SU-DHL-6 (cell line): ENCODE results near the gene CISD1.
A peak's percentile ranks its signal among the peaks of the same experiment; 100 is the strongest.

Experiments used
- H2AFZ ChIP-seq: fragments of 200-600 bp; sonication (generic); 2 replicates; pipeline ENCODE4 v1.6.1; 2014; ENCODE audit warnings: low read depth, mild to moderate bottlenecking, moderate library complexity, mixed read lengths, antibody characterized with exemption, low read length; ENCODE audit not compliant: severe bottlenecking
- H3F3A ChIP-seq: fragments of 200-600 bp; shearing (Covaris generic); 2 replicates; pipeline ENCODE4 v1.6.0; 2016; ENCODE audit warnings: antibody characterized with exemption, mild to moderate bottlenecking; ENCODE audit not compliant: insufficient read depth
- H3K27ac ChIP-seq: fragments of 200-600 bp; sonication (generic); 2 replicates; pipeline ENCODE4 v1.5.1; 2016; ENCODE audit warnings: low read depth, mild to moderate bottlenecking, low read length, moderate library complexity, mixed read lengths
- H3K27me3 ChIP-seq: fragments of 200-600 bp; sonication (generic), shearing (Covaris generic); 2 replicates; pipeline ENCODE4 v1.6.0; 2014; ENCODE audit warnings: mild to moderate bottlenecking, low read length
- H3K36me3 ChIP-seq: fragments of 200-600 bp; sonication (generic); 2 replicates; pipeline ENCODE4 v1.6.1; 2014; ENCODE audit warnings: mild to moderate bottlenecking, low read length, mixed read lengths
- H3K4me2 ChIP-seq: fragments of 300-600, 200-600 bp; shearing (Covaris generic), sonication (generic); 2 replicates; pipeline ENCODE4 v1.6.0; 2014; ENCODE audit warnings: low read length, low read depth, mild to moderate bottlenecking; ENCODE audit not compliant: poor library complexity, severe bottlenecking
- H3K4me3 ChIP-seq: fragments of 200-600 bp; sonication (generic); 2 replicates; pipeline ENCODE4 v1.5.1; 2014; ENCODE audit warnings: antibody characterized with exemption, low read length, mild to moderate bottlenecking, mixed read lengths; ENCODE audit not compliant: insufficient read depth, poor library complexity, severe bottlenecking
- H3K79me2 ChIP-seq: fragments of 200-600 bp; sonication (generic); 2 replicates; pipeline ENCODE4 v1.6.1; 2014; ENCODE audit warnings: mild to moderate bottlenecking, low read length, moderate library complexity; ENCODE audit not compliant: insufficient read depth
- H3K9ac ChIP-seq: fragments of 200-600 bp; sonication (generic); 2 replicates; pipeline ENCODE4 v1.7.0; 2014; ENCODE audit warnings: mild to moderate bottlenecking, low read length
- H3K9me2 ChIP-seq: fragments of 200-600 bp; sonication (generic); replicated peaks from 2 replicates; pipeline ENCODE4 v1.6.1; 2014; ENCODE audit warnings: low read length; ENCODE audit not compliant: insufficient read depth
- H3K9me3 ChIP-seq: fragments of 200-600 bp; sonication (generic); 2 replicates; pipeline ENCODE4 v1.6.1; 2014; ENCODE audit warnings: low read length, mixed read lengths; ENCODE audit not compliant: insufficient read depth
- H4K20me1 ChIP-seq: fragments of 200-600 bp; sonication (generic); 2 replicates; pipeline ENCODE4 v1.6.1; 2014; ENCODE audit warnings: low read depth, mild to moderate bottlenecking, antibody characterized with exemption, low read length, moderate library complexity, mixed read lengths
- CTCF ChIP-seq: fragments of 200-600 bp; sonication (generic); IDR thresholded peaks from one replicate; pipeline ENCODE4 v1.5.1; 2017; ENCODE audit warnings: antibody characterized with exemption, mild to moderate bottlenecking, low read length, moderate library complexity; ENCODE audit not compliant: insufficient read depth, poor library complexity, severe bottlenecking
- EZH2phosphoT487 ChIP-seq: fragments of 200-600 bp; sonication (generic), shearing (Covaris generic); conservative IDR thresholded peaks from 2 replicates; pipeline ENCODE4 v1.6.1; 2018; ENCODE audit warnings: mild to moderate bottlenecking, antibody characterized with exemption, low read length, moderate library complexity, mixed read lengths

CISD1 gene

GRCh38 chr10:58266826-58267712 is 1.9 kb upstream of the CISD1 start:
- Histone ChIP-seq H2AFZ (peak overlapping the region; percentile 20), H3F3A (peaks cover 22% of the 10 kb centered on the region), H3K4me3 (peak overlapping the region; percentile 81), H3K9me3 (no peaks in the 10 kb centered on the region), H3K79me2 (peaks cover 82% of the 10 kb centered on the region), H3K9me2 (no peaks in the 10 kb centered on the region), H3K27me3 (no peaks in the 10 kb centered on the region), H3K9ac (peak overlapping the region; percentile 66), H3K36me3 (no peaks in the 10 kb centered on the region), H3K27ac (peak overlapping the region; percentile 94), H3K4me2 (peak overlapping the region; percentile 99), H4K20me1 (peaks cover 18% of the 10 kb centered on the region; the same call in 1 of the 2 replicates)
- TF ChIP-seq EZH2phosphoT487 (no peak), CTCF (no peak)

- TF ChIP-seq CTCF (no peak), EZH2phosphoT487 (no peak)
- Histone ChIP-seq H3K9me3 (no peaks in the 10 kb centered on the region), H3K36me3 (no peaks in the 10 kb centered on the region), H3K27ac (peak within 1 kb of the TSS; percentile 94), H3K27me3 (no peaks in the 10 kb centered on the region), H4K20me1 (peaks cover 20% of the 10 kb centered on the region; the same call in 1 of the 2 replicates), H2AFZ (peak within 1 kb of the TSS; percentile 81), H3K9me2 (no peaks in the 10 kb centered on the region), H3F3A (peaks cover 22% of the 10 kb centered on the region), H3K4me3 (peak within 1 kb of the TSS; percentile 81), H3K9ac (peak within 1 kb of the TSS; percentile 66), H3K4me2 (peak within 1 kb of the TSS; percentile 99), H3K79me2 (peaks cover 82% of the 10 kb centered on the region)
Measured at GRCh38 chr10:58267713-58268453, 1.1 kb upstream of the CISD1 start, which contains the start of gene IPMK. TSS of gene IPMK (minus strand) at chr10:58267894. CDS start at chr10:58267611, 283 bp downstream.

GRCh38 chr10:58268454-58268945 is 462 bp upstream of the CISD1 start:
- Histone ChIP-seq H2AFZ (peak overlapping the region; percentile 81), H3K9me3 (no peaks in the 10 kb centered on the region), H3K4me2 (peak overlapping the region; percentile 99), H3K9ac (peak overlapping the region; percentile 66), H3K27ac (peak overlapping the region; percentile 94), H3K27me3 (no peaks in the 10 kb centered on the region), H4K20me1 (peaks cover 20% of the 10 kb centered on the region; the same call in 1 of the 2 replicates), H3K4me3 (peak overlapping the region; percentile 81), H3K9me2 (no peaks in the 10 kb centered on the region), H3F3A (peaks cover 22% of the 10 kb centered on the region), H3K36me3 (no peaks in the 10 kb centered on the region), H3K79me2 (peaks cover 82% of the 10 kb centered on the region)
- TF ChIP-seq CTCF (no peak), EZH2phosphoT487 (no peak)
